ENCODE data around the gene TMEM255B.
"Not testable (repeated sequence)": the region's sequence is repeated elsewhere in the genome, so short reads cannot be mapped to it uniquely, and the experiment has no call there.

TMEM255B gene

DNA sequence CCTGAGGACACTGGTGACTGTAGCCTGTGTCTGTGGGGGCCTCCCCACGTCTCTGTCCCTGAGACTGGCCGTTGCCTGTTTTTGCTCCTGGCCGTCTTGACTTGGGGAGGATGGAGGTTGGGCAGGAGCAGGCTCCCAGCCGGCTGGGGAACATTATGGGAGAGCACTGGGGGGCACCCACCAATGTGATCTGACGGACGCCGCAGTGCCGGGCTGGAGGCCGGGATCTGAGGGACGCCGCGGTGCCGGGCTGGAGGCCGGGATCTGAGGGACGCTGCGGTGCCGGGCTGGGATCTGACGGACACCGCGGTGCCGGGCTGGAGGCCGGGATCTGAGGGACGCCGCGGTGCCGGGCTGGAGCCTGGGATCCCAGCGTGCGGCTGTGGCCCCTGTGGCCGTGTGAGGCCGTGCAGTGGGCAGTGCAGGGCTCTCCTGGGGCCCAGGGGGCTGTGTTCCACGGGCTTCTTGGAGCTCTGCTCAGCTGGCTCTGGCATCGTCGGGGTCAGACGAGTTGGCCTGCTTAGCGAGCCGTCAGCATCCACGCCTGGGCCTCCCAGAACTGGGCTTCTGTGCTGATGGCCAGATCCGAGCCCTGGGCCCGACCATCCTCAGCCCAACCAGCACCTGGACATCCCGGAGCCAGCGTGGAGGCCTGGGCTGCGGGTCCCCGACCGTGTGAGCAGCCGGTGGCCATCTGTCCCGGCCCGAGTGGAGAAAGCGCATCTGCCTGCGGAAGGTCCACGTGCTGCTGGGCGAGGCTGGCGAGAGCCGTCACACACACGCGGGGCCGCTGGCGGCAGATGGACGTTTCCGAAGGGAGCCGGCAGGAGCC is 59.0 kb downstream of the TMEM255B start:
- no peak for DNase-seq (ENCODE audit: low spot score)

DNA sequence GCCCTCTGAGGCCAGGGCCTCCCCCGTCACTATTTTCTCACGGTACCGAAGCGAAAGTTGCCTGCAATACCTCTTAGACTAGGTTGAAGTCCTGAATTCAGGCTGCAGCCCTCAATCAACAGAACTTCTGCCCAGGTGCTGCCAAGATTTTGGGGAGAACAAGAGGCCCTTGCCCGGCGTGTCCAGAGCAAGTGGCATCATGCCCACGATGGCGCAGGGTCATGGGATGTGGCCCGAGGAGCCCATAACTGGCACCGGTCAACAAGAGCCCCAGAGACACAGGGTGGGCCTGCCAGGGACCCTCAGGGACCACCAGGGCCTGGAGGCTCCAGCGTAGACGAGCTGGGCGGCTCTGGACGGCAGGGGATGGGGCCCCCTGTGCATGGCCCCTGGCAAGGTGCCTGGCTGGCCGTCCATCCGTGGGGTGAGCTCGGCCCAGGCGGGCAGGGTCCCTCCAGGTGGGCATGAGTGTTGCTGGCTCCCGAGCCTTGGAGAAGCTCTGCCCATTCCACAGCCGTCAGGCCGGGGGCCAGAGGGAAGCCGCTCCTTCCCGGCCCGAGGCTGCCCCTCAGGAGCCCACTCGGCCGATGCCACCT is 59.8 kb downstream of the TMEM255B start:
- DNase-seq (ENCODE audit: low spot score) = no peak

DNA sequence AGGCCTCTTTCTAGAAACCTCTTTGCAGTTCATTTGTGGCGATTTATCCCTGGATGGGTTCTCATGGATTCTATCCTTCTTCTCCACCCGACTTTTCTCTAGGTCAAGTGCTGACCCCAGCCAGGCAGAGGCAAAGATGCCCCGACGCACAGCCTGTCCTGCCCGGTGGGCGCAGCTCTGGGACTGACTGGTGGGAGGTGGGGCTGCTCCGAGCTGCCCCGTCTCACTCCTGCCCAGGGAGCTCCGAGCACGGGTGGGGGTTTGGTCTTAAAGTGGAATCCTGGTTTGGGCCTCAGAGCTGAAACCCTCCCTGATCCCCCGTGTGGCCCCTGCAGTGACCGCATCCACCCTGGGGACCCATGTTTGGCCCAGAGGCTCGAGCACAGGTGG is 60.3 kb downstream of the TMEM255B start:
- no peak for DNase-seq (ENCODE audit: low spot score)

DNA sequence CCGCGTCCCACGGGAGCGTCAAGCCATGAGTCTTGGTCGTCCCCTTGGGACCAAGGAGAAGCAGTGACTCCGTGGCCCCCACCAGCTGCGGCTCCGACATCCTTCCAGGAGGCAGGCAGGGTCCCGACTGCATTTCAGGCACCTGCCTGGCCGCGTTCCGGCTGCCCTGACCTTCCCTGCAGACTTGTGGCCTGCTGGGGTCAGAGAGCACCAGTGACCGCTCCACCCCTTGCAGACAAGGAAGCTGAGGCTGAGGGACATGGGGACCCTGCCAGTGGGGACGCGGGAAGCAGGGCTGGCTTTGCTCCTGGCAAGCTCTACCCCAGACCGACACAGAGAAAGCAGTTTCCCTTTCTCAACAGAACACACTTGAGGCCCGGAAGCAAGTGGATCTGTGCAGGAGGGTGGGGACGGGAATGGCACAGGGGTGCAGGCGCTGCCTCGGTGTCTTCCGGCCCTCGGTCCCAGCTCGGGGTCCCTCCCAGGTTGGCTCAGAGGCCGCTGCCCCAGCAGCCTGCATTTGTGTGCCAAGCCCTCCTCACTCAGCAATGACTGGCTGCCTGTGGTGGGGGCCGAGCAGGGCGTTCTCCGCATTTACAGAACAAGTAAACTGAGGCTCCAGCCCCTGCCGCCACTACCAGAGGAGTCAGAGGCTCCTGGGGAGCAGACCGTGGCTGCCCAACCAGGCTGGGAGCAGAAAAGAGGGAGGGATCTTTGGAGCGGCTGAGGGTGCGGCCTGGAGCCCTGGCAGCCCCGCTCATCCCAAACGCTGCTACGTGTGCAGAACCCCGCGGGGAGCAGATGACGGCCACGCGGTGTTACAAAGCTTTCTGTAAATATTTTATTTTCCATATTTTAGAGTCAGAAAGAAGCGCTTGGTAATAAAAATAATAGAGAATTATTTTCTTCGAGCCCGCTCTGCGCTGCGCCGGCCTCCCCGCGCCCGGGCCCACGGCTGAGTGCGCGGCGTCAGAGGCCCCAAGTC is 61.0 kb downstream of the TMEM255B start:
- no peak for DNase-seq (ENCODE audit: low spot score)

DNA sequence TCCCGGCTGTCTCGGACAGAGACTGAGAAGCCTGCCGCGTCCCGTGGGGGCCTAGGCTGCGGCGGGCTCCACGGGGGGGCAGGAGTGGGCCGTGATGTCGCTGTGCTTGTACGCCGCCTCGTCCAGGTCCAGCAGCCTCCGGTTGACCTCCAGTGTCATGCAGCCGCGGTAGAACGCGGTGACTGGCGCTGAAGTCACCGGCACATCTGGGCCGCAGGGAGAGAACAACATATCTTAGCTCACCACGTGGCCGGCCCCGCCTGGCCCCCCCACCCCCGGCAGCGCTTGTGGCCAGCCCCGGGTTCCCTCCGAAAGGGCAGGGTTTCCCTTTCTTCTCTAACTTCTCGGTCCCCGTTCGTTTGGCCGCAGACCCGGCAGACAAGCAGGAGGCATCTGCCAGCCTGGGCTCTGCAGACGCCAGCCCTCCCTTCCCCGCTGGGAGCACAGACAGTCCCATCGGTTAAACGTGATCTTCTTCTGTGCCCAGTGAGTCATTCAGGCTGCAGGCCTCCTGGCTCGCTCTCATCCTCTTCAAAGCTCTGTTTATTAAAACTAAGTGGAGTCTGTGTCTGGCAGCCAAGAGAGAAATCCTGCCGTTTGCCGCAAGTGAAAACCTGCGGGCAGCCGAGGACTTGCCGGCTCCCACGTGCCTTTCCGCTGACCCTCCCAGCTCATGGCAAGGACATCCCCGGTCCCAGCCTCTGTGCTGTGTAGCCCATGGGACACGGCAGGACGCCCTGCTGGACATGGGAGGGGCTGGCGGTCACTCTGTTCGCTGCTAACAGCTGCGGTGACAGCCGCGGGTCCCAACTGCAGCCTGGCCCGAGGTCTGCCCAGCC is 62.0 kb downstream of the TMEM255B start:
- DNase-seq (ENCODE audit: low spot score) = no peak

DNA sequence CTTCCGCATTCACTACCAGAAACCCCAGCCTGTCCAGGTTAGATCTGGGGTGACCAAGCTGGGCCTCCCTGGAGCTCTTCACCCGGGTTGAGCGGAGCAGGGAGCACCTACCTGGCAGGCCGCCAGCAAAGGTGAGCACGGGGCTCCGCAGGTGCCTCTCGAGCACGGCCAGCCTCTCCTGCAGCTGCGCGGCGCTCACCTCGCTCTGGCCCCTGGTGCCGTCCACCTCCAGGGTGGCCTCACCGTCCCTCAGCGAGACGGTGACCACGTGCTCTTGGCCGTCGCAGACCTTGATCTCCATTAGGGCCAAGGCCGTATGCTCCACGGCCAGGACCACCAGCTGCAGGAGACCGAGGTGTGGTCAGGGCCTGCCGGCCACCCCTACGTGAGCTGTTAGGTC is 62.8 kb downstream of the TMEM255B start:
- no peak for DNase-seq (ENCODE audit: low spot score)

DNA sequence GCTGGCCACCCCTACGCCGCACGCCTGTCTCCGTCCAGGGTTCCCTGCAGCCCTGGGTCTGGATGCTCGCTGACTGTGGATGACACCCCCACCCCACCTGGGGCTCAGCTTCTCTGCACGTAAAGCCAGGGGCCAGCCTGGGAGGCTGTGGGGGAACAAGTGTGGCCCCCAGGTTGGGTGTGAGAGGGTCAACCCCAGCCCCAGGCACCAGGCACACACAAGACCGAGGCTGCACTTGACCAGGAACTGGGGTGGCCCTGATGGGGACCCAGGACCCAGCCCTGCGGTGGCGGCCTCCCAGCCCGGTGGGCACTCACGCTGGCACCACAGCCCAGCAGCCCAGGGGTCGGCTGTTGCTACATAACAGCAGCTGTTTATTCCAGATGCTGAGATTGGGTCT is 63.2 kb downstream of the TMEM255B start:
- no peak for DNase-seq (ENCODE audit: low spot score)

DNA sequence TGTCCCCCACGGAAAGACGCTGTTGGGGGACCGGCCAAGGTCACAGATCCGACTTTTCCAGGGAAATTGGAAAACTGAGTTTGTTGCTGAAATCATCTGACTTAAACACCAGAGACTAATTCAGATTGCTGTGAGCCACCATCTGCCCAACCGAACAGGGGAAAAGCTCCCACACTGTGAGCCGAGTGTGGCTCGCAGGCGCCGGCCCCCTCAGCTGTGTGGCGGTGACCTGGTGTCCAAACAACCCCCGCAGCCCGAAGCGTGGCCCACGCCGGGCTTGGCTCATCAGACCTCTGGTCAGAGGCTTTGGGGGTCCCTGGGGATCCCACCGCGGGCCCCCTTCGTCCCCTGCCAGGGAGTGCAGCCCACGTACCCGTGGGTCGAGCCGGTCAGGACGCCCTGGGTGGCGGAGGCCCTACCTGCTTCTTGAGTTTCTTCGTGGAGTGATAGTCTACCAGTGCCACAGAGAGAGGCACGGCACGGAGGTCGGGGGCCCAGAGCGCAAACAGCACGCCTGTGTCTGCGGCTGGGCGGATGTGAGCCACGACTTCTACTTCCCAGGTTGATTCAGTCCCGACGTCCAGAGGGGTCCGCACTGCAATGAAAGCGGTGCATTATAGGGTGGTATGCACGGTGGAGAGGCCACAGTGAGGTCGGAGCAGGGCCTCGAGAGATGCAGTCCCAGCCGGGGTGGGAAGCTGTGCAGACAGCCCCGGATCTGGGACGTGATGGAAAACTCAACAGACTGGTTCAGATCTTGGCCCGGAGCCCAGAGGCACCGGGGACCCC is 64.1 kb downstream of the TMEM255B start:
- DNase-seq (ENCODE audit: low spot score) = no peak

DNA sequence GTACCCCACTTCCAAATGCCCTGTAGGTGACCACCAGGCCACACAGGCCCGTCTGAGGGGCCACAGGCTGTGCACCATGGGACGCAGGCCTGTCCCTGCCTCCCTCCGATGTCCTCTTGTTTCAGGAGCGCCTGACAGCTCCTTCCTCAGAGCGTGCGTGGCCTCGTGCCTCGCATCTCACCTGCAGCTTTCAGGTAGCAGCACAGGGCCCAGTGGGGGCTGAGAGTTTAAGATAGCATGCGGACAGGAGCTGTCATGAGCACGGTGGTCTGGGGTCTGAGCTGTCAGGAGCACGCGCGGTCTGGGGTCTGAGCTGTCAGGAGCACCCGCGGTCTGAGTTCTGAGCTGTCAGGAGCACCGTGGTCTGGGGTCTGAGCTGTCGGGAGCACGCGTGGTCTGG is 64.7 kb downstream of the TMEM255B start:
- DNase-seq (ENCODE audit: low spot score) = no peak

DNA sequence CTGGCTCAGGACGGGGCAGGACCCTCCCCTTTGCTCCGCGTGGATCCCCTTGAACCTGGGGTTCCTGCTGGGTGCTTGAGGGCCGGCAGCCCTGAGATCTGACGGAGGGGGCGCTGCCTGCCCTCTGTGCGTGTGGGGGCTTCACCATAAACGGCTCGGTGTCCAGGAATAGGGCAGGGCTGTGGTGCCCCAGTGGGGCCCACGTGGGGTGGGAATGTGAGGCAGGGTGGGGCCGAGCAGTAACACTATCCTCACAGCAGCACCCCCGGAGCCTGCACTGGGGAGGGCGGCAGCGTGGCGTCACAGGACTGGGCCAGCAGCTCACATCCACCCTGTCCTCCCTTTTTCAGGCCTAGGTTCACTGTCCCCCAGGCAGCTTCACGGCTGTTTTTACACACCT is 66.8 kb downstream of the TMEM255B start:
- DNase-seq (ENCODE audit: low spot score) = no peak

DNA sequence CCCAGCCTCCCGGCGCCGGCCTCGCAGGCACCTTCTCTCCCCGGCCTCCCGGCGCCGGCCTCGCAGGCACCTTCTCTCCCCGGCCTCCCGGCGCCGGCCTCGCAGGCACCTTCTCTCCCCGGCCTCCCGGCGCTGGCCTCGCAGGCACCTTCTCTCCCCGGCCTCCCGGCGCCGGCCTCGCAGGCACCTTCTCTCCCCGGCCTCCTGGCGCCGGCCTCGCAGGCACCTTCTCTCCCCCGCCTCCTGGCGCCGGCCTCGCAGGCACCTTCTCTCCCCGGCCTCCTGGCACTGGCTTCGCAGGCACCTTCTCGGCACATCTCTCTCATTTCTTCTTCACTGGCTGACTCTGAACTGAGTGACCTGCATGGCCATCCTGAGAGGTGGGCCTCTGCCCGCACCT is 67.4 kb downstream of the TMEM255B start:
- DNase-seq (ENCODE audit: low spot score) = not testable (repeated sequence)

DNA sequence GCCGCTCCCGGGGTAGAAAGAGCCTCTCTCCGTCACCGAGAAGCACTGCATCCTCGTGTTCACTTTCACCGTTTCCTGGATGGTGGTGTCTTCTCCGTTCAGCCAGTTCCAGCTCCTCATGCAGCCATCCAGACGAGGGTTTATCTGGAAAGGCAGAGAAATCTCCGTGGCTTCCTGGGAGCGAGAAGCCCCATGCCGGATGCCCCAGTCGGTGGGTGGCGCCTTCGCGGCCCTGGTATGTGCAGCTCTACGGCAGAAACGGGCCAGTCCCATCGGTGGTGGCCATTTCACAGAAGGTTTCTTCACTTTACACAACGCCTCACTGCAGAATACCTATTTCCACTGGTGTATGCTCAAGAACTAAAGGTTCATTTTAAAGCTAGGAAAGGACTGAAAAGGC is 68.0 kb downstream of the TMEM255B start:
- no peak for DNase-seq (ENCODE audit: low spot score)

DNA sequence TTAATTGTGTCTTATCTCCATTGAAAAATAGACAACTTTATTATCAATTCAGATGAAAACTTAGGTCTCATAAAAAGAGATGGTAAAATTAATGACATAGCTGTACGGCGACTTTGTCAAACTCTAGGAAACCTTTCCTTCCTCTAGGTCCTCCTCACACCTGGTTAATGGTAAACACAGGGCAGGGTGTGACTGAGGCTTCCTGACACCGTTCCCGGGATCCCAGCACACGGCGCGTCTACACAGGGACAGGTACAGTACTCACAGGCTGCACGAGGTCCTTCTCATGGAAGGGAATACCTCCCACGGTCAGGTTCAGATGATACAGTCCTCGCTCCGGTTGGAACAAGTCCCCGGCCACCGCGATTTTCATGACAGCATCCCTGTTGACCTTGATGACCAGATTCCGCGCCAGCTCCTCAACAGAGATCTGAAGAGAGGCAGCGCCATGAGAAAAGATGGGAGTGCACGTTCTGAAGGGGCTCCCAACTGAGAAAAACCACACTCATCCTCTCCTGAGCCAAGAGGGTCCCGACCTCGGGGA is 69.3 kb downstream of the TMEM255B start:
- DNase-seq (ENCODE audit: low spot score) = no peak

DNA sequence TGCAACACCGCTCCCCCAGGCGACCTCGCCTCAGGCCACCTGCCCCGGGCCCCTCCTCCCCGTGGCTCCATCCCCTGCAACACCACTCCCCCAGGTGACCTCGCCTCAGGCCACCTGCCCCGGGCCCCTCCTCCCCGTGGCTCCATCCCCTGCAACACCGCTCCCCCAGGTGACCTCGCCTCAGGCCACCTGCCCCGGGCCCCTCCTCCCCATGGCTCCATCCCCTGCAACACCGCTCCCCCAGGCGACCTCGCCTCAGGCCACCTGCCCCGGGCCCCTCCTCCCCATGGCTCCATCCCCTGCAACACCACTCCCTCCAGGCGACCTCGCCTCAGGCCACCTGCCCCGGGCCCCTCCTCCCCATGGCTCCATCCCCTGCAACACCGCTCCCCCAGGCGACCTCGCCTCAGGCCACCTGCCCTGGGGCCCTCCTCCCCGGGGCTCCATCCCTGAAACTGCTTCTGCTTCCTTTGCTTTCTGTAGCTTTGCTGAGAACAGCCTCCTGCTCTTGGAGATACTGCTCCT is 71.5 kb downstream of the TMEM255B start:
- not testable (repeated sequence) for DNase-seq (ENCODE audit: low spot score)

DNA sequence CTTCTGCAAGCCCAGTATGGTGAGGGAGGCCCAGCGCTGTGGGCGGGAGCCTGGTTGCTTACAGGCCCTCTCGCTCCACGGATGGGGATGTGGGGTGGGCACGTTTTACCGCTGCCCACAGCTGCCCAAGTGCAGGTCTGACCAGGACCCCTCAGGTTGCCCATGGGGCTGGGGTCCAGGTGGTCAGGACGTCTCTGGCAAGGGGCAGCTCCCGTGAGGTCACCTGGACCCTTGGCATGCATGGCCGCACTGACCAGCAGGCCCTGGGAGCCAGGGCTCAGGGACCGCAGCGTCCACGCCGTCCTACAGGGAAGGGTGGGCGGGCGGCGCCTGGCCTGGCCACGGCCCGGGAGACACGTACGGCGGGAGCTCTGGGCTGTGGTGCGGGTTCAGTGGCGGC is 72.0 kb downstream of the TMEM255B start:
- no peak for DNase-seq (ENCODE audit: low spot score)

DNA sequence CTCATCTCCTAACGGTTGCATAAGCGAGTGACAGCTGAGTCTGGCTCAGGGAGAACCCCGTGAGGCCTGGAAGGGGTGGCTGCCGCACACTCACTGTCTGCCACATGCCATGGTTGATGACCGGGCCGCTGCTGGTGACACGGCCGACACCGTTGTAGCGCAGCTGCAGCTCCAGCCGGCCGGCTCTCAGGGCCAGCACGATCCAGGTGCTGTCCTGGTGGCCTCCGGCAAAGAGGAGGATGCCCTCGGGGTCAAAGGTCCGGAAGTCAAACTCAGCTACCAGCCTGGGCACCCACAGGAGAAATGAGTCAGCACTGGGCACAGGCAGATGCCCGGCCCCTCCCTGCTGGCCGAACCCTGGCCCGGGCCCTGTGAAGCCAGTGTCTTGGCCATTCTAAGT is 73.2 kb downstream of the TMEM255B start:
- DNase-seq (ENCODE audit: low spot score) = no peak

DNA sequence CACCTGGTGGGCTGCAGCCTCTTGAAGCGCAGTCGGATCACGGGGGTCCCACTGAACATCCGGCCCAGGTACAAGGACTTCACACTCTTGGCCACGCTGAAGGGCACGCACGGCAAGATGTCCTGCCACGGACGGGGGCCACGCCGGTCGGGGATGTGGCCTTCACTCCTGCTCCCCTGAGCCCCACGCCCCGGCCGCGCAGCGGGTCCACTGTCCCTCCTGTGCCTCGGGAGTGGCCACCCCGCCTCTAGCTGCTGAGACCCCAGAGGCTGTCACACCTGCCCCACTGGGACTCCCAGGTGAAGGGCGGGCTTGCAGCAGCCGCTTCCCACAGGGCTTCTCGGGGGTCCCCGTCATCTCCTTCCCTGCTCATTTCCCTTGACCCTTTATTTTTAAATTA is 73.6 kb downstream of the TMEM255B start:
- no peak for DNase-seq (ENCODE audit: low spot score)

DNA sequence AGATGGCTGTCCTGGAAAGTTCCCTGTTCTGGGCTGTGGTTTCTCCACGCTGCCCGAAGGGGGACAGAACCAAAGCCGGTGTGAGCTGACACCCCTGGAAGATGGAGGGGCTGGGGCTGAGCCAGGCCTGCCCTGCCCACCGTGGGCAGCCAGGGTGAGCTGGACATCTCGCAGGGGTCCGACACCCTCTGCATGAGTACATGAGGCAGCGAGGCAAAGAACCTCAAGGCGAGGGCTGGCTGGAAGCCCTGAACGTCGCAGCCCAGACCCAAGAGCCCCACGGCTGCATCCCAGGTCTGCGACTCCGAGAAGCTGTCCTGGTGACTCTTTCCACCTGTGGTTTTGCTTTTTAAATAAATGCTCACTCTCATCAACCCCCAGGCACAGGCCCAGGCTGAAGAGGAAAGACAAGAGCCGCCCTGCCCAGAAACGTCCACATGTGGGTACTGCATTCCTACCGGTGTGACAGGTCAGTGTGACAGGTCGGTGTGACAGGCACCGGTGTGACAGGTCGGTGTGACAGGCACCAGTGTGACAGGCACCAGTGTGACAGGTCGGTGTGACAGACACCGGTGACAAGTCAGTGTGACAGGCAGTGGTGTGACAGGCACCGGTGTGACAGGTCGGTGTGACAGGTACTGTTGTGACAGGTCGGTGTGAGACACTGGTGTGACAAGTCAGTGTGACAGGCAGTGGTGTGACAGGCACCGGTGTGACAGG is 74.2 kb downstream of the TMEM255B start:
- no peak for DNase-seq (ENCODE audit: low spot score)

DNA sequence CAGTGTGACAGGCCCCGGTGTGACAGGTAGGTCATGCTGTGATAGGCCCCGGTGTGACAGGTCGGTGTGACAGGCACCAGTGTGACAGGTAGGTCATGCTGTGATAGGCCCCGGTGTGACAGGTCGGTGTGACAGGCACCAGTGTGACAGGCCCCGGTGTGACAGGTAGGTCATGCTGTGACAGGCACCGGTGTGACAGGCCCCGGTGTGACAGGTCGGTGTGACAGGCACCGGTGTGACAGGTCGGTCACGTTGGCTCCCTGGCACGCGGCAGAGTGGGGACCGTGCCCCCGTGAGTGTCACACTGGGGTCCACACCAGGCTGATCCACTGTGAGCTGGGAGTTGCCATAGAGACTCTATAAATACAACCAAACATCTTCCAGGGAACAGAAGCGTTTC is 75.0 kb downstream of the TMEM255B start:
- DNase-seq (ENCODE audit: low spot score) = not testable (repeated sequence)

All from HuH-7 (cell line).